AG04450 (cell line): ENCODE data around the gene GPRC5B. TPM values are rescaled to one million over a fixed set of nuclear protein-coding genes. Genes with fewer than 3 reads are reported as not detected.

ENCODE experiments used
- CTCF ChIA-PET: fragments of 300-600, 350-600 bp; formaldehyde crosslinking; extraction: SDS; loops from one replicate; lab custom pipeline; 2022; ENCODE audit warnings: antibody characterized with exemption, inconsistent platforms; lab: Charles Lee
- POLR2A ChIA-PET: fragments of 350-600 bp; formaldehyde crosslinking; extraction: SDS; loops from one replicate; lab custom pipeline; 2021; ENCODE audit warnings: antibody characterized with exemption, inconsistent platforms; lab: Yijun Ruan, JAX
- DNase-seq: peaks from one replicate; pipeline ENCODE4 v3.0.0-alpha.2; 2011; ENCODE audit warnings: low read depth, low spot score
- H3K27ac ChIP-seq: one replicate; pipeline ENCODE4 v1.5.1; 2012; ENCODE audit warnings: low read depth, low read length, control low read depth
- H3K27me3 ChIP-seq: one replicate; pipeline ENCODE4 v1.6.0; 2012; ENCODE audit warnings: low read length; ENCODE audit not compliant: control insufficient read depth, insufficient read depth
- H3K4me3 ChIP-seq: 2 replicates; pipeline ENCODE4 v1.5.1; 2011; ENCODE audit warnings: mild to moderate bottlenecking, low read depth, low read length, control low read depth
- H3K9me3 ChIP-seq: 2 replicates; pipeline ENCODE4 v1.5.1; 2012; ENCODE audit warnings: low read length; ENCODE audit not compliant: control insufficient read depth, insufficient read depth
- polyA plus RNA-seq: library from polyadenylated mRNA; depleted of rRNA; stranded (reverse); fragments of >200 nt; gene quantifications from 2 replicates; pipeline ENCODE4 v1.2.3, GENCODE V29; 2011
- TF ChIP-seq, protein P1 (sequence below): IDR thresholded peaks from 2 replicates; pipeline ENCODE4 v1.5.1; 2011; ENCODE audit warnings: low read depth, low read length, control low read depth, inconsistent platforms

Gene GPRC5B
- polyA plus RNA-seq, 1 experiment, result 30.6 TPM

DNA sequence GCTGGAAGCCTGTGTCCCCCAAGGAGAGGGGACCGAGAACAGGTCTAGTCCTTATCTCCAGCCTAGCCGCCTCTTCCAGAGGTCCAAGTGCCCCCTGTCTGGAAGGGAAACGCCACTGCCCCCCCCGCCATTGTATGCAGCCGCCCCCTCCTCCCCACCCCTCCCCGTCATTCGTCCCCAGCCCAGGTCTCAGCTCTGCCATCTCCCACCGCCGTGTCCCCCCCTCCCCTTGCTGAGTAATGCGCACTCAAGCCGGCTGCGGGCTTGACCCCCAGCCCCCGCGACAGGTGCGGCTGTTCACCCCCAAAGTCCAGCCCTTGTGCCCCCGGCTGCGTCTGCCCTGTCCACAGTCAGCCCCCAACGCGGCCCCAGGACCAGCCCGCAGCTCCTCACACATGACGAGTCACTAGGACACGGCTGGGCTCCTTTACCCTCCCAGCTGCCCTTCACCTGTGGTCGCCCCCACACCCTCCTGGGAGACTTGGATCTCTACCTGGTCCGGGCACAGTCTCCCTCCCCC is 622 bp downstream of the GPRC5B start:
- DNase-seq, result no peak

DNA sequence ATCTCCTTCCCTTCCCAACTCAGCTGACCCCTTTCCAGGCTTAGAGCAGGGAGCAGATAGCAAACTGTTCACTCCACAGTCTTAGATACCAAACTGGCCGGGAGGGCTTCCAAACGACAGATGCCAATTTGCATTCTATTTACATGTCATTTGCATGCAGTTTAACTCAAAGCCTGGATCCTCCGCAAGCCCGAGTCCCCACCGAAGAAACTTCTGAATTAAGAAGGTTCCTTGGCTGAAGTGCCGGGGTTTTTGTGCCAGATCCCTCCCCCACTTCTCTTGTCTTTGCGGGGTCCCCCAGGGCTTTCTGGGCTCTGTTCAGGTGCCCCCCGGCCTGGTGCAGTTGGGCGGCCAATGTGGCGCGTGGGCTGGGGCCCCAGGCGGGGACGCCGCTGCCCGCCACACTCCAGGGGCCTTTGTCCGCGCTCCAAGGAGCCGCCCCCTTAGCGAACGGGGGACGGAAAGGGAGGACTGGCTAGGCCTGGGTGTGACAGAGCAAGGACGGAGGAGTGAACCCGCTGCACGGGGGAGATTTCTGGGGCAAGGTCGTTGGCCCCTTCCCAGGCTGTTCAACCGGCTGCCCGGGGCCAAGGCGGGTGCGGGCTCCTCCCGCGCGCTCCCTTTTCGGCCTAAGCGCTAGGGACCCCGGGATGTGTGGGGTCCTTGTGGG is 1.2 kb downstream of the GPRC5B start:
- TF ChIP-seq, protein P1, sequence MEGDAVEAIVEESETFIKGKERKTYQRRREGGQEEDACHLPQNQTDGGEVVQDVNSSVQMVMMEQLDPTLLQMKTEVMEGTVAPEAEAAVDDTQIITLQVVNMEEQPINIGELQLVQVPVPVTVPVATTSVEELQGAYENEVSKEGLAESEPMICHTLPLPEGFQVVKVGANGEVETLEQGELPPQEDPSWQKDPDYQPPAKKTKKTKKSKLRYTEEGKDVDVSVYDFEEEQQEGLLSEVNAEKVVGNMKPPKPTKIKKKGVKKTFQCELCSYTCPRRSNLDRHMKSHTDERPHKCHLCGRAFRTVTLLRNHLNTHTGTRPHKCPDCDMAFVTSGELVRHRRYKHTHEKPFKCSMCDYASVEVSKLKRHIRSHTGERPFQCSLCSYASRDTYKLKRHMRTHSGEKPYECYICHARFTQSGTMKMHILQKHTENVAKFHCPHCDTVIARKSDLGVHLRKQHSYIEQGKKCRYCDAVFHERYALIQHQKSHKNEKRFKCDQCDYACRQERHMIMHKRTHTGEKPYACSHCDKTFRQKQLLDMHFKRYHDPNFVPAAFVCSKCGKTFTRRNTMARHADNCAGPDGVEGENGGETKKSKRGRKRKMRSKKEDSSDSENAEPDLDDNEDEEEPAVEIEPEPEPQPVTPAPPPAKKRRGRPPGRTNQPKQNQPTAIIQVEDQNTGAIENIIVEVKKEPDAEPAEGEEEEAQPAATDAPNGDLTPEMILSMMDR, result no peak
- DNase-seq, result no peak

More for the DNA sequence above, 622 bp downstream of the GPRC5B start:
- Histone ChIP-seq H3K27ac (no peak overlapping the region), H3K9me3 (peaks cover 5% of the 10 kb centered on the region; the same call in 1 of the 2 replicates), H3K4me3 (peak overlapping the region; percentile 82), H3K27me3 (peaks cover 3% of the 10 kb centered on the region)
- TF ChIP-seq, protein P1, result no peak
- CTCF ChIA-PET, result interaction anchor here (0.6 to 1.6 kb wide), 14 partner anchors 15 to 325 kb away, joined by 3 to 10 read pairs (median 4); no protein-coding TSS in a partner anchor
- POLR2A ChIA-PET, result interaction anchor here (0.7 to 1.4 kb wide), 2 partner anchors 39 to 300 kb away, joined by 3 to 4 read pairs; no protein-coding TSS in a partner anchor

DNA sequence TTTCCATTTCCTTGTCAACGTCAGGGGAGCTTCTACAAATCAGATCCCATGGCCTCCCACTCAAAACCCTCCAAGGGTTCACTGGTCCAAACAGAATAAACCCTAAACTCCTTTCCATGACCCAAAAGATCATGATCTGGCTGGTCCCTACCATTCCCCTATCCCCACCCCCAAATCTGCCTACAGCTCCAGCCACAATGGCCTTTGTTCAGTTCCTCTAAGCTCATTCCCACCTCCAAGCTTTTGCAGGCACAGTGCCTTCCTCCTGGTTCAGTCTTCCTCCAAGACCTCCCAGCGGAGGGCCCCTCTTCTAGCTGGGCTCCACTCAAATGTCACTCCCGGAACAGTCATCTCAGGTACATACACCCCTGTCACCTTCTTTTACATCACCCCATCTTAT is 2.0 kb downstream of the GPRC5B start:
- no peak for DNase-seq
- H3K9me3 ChIP-seq, result peaks cover 5% of the 10 kb centered on the region; the same call in 1 of the 2 replicates
- ChIA-PET CTCF (interaction anchor here (0.6 to 1.2 kb wide), 3 partner anchors 25 to 281 kb away, joined by 3 to 5 read pairs (median 4); no protein-coding TSS in a partner anchor), POLR2A (no interaction called here)
- peaks cover 3% of the 10 kb centered on the region for H3K27me3 ChIP-seq
- H3K4me3 ChIP-seq, result peak overlapping the region; percentile 82
- no peak overlapping the region for H3K27ac ChIP-seq
- TF ChIP-seq, protein P1, result no peak

More for the DNA sequence above, 1.2 kb downstream of the GPRC5B start:
- ChIA-PET POLR2A (interaction anchor here (1.4 kb wide), 1 partner anchor 39 kb away, joined by 3 read pairs; no protein-coding TSS in a partner anchor), CTCF (interaction anchor here (0.9 to 1.6 kb wide), 9 partner anchors 15 to 324 kb away, joined by 3 to 7 read pairs (median 4); no protein-coding TSS in a partner anchor)
- Histone ChIP-seq H3K27me3 (peaks cover 3% of the 10 kb centered on the region), H3K27ac (no peak overlapping the region), H3K9me3 (peaks cover 5% of the 10 kb centered on the region; the same call in 1 of the 2 replicates), H3K4me3 (peak overlapping the region; percentile 82)

DNA sequence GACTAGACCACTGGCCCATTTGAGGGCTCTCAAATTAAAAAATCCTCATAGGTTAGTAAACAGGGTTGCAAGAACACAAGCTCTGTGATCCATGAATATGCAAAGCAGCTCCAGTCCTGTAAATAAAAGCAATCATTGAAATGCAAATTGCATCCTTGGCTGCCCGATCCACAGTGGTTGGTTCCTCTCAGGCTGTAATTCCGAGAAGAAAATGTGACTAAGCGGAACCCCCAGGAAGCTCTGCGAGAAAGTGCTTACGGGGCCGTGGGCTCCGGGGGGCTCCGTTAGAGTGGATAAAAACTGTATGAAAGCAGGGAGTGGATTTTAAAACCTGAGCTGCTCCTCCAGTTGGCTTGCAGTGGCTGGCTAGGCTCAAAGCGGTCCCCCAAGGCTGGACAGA is 2.5 kb downstream of the GPRC5B start:
- TF ChIP-seq, protein P1, result no peak
- Histone ChIP-seq H3K27me3 (peaks cover 3% of the 10 kb centered on the region), H3K9me3 (peaks cover 5% of the 10 kb centered on the region; the same call in 1 of the 2 replicates), H3K4me3 (no peak overlapping the region), H3K27ac (no peak overlapping the region)
- ChIA-PET POLR2A (interaction anchor here (1.6 kb wide), 1 partner anchor 293 kb away, joined by 4 read pairs; no protein-coding TSS in a partner anchor), CTCF (interaction anchor here (0.6 to 1.2 kb wide), 3 partner anchors 25 to 281 kb away, joined by 3 to 5 read pairs (median 4); no protein-coding TSS in a partner anchor)
- DNase-seq, result no peak
